NB4 (cell line): ENCODE measurements around the gene KATNIP.

ENCODE experiments used
- CTCF ChIP-seq: IDR thresholded peaks from one replicate; pipeline ENCODE4 v1.5.1; 2012; ENCODE audit warnings: low read depth, low read length
- MAX ChIP-seq: IDR thresholded peaks from 2 replicates; pipeline ENCODE4 v1.6.1; 2011; ENCODE audit warnings: low read depth, low read length
- MYC ChIP-seq: IDR thresholded peaks from 2 replicates; pipeline ENCODE4 v1.6.1; 2011; ENCODE audit warnings: low read depth, low read length
- POLR2A ChIP-seq: IDR thresholded peaks from 2 replicates; pipeline ENCODE4 v1.6.1; 2011; ENCODE audit warnings: mild to moderate bottlenecking; ENCODE audit not compliant: insufficient read length; ENCODE audit errors: extremely low read depth

- no peak for TF ChIP-seq CTCF
- no peak for TF ChIP-seq POLR2A
- no peak for TF ChIP-seq MAX
- TF ChIP-seq MYC = no peak
Measured at GRCh38 chr16:27556471-27556870, 6.5 kb downstream of the KATNIP start.
